GM12872 (cell line): ENCODE measurements around the gene SENP1.

ENCODE experiments used
- CTCF ChIP-seq: IDR thresholded peaks from 3 replicates; pipeline ENCODE4 v1.5.1; 2011; ENCODE audit warnings: low read depth, mild to moderate bottlenecking, low read length, moderate library complexity; ENCODE audit not compliant: insufficient read depth

Gene SENP1

GRCh38 chr12:48050174-48050573 lies 55.7 kb downstream of the SENP1 start:
- TF ChIP-seq CTCF = no peak

GRCh38 chr12:48045965-48046518 lies 59.8 kb downstream of the SENP1 start:
- no peak for TF ChIP-seq CTCF

GRCh38 chr12:48045061-48045846 lies 60.6 kb downstream of the SENP1 start:
- no peak for TF ChIP-seq CTCF

GRCh38 chr12:48044396-48044795 lies 61.5 kb downstream of the SENP1 start:
- no peak for TF ChIP-seq CTCF

GRCh38 chr12:48043771-48044170 lies 62.1 kb downstream of the SENP1 start:
- TF ChIP-seq CTCF = no peak

GRCh38 chr12:48041591-48042423 lies 64.1 kb downstream of the SENP1 start:
- TF ChIP-seq CTCF = no peak

- no peak for TF ChIP-seq CTCF
Observed at GRCh38 chr12:48040354-48040753, 65.5 kb downstream of the SENP1 start.
